CD14-positive monocyte (primary cell): ENCODE data around the gene KRT1. TPM values are rescaled to one million over a fixed set of nuclear protein-coding genes. Genes with fewer than 3 reads are reported as not detected.

Source experiments
- DNase-seq, 3 donors: peaks; one replicate each; pipeline ENCODE4 v3.0.0-alpha.2; 2011 to 2022
- H2AFZ ChIP-seq: 2 replicates; pipeline ENCODE4 v1.6.0; 2012; ENCODE audit warnings: mild to moderate bottlenecking, low read depth, low read length, inconsistent platforms; ENCODE audit not compliant: insufficient read depth, poor library complexity, severe bottlenecking
- H3K27ac ChIP-seq, 2 donors: 1 replicate in 1 of 2; 2 replicates in 1 of 2; pipeline ENCODE4 v1.5.1; 2012 to 2013; ENCODE audit warnings: low read length in 2 of 2, control low read depth in 1 of 2, inconsistent platforms in 1 of 2, low read depth in 1 of 2, mild to moderate bottlenecking in 1 of 2
- H3K27me3 ChIP-seq, 2 donors: one replicate each; pipeline versions ENCODE4 v1.6.0 to v1.6.1; 2011 to 2013; ENCODE audit warnings: low read length in 2 of 2; ENCODE audit not compliant: control insufficient read depth in 2 of 2, insufficient read depth in 2 of 2
- H3K36me3 ChIP-seq, 2 donors: replicated peaks in 1 of 2; 1 replicate in 1 of 2; 2 replicates in 1 of 2; pipeline versions ENCODE4 v1.5.1 to v1.6.1; 2012 to 2013; ENCODE audit warnings: low read length in 2 of 2, control low read depth in 1 of 2, inconsistent platforms in 1 of 2, mild to moderate bottlenecking in 1 of 2; ENCODE audit not compliant: insufficient read depth in 2 of 2, control insufficient read depth in 1 of 2
- H3K4me1 ChIP-seq, 2 donors: 1 replicate in 1 of 2; 2 replicates in 1 of 2; pipeline versions ENCODE4 v1.5.1 to v1.6.1; 2012 to 2013; ENCODE audit warnings: low read length in 2 of 2, control low read depth in 1 of 2, inconsistent platforms in 1 of 2, mild to moderate bottlenecking in 1 of 2, moderate library complexity in 1 of 2; ENCODE audit not compliant: insufficient read depth in 2 of 2, control insufficient read depth in 1 of 2
- H3K4me2 ChIP-seq: replicated peaks from 2 replicates; pipeline ENCODE3; 2012; ENCODE audit warnings: low read length, moderate library complexity, mild to moderate bottlenecking; ENCODE audit not compliant: poor library complexity, severe bottlenecking; ENCODE audit errors: extremely low read depth
- H3K4me3 ChIP-seq, 3 experiments: fragments of 200-600 bp in 1 of 3; sonication (generic) in 1 of 3; replicated peaks in 1 of 3; 1 replicate in 2 of 3; 2 replicates in 1 of 3; pipeline ENCODE4 v1.5.1; 2011 to 2013; ENCODE audit warnings: low read length in 3 of 3, mild to moderate bottlenecking in 3 of 3, control low read depth in 2 of 3, low read depth in 2 of 3, inconsistent platforms in 1 of 3, moderate library complexity in 1 of 3
- H3K79me2 ChIP-seq: 2 replicates; pipeline ENCODE4 v1.6.0; 2012; ENCODE audit warnings: mild to moderate bottlenecking, control low read depth, inconsistent platforms, low read length, moderate library complexity; ENCODE audit not compliant: insufficient read depth
- H3K9ac ChIP-seq: 2 replicates; pipeline ENCODE4 v1.6.0; 2017; ENCODE audit warnings: low read length, mild to moderate bottlenecking; ENCODE audit not compliant: insufficient read depth, poor library complexity, severe bottlenecking
- H3K9me3 ChIP-seq, 2 donors: replicated peaks in 1 of 2; 1 replicate in 1 of 2; 2 replicates in 1 of 2; pipeline versions ENCODE4 v1.5.1 to v1.6.1; 2012 to 2013; ENCODE audit warnings: low read length in 2 of 2, control low read depth in 1 of 2; ENCODE audit not compliant: control insufficient read depth in 1 of 2, insufficient read depth in 1 of 2
- H4K20me1 ChIP-seq: 2 replicates; pipeline ENCODE4 v1.6.0; 2012; ENCODE audit warnings: mild to moderate bottlenecking, low read length, control low read depth, moderate library complexity; ENCODE audit not compliant: insufficient read depth
- H3K27ac Mint-ChIP-seq, 7 donors: one replicate each; pipeline ENCODE4 v1.8.0; 2020; ENCODE audit warnings: mild to moderate bottlenecking in 7 of 7, mixed read lengths in 7 of 7, moderate library complexity in 6 of 7, inconsistent platforms in 2 of 7
- H3K27me3 Mint-ChIP-seq, 3 donors: one replicate each; pipeline ENCODE4 v1.8.0; 2021 to 2022; ENCODE audit warnings: low read depth in 3 of 3, mild to moderate bottlenecking in 3 of 3, mixed read lengths in 3 of 3, moderate library complexity in 3 of 3, inconsistent platforms in 1 of 3
- H3K36me3 Mint-ChIP-seq, 2 donors: one replicate each; pipeline ENCODE4 v1.8.0; 2020; ENCODE audit warnings: mixed read lengths in 2 of 2, inconsistent platforms in 1 of 2, mild to moderate bottlenecking in 1 of 2
- H3K4me1 Mint-ChIP-seq: one replicate; pipeline ENCODE4 v1.8.0; 2020; ENCODE audit warnings: mild to moderate bottlenecking, mixed read lengths
- H3K4me3 Mint-ChIP-seq, 2 donors: one replicate each; pipeline ENCODE4 v1.8.0; 2020; ENCODE audit warnings: mild to moderate bottlenecking in 2 of 2, mixed read lengths in 2 of 2, moderate library complexity in 1 of 2
- H3K9me3 Mint-ChIP-seq, 7 donors: one replicate each; pipeline ENCODE4 v1.8.0; 2020 to 2022; ENCODE audit warnings: mixed read lengths in 7 of 7, mild to moderate bottlenecking in 6 of 7, moderate library complexity in 6 of 7, inconsistent platforms in 2 of 7
- CTCF ChIP-seq: fragments of 200-600 bp; IDR thresholded peaks from one replicate; pipeline ENCODE4 v1.8.0; 2022; ENCODE audit warnings: antibody characterized with exemption, mild to moderate bottlenecking
- WGBS: methylation state at CpG from one replicate; pipeline ENCODE4 v1.1.5; 2013; ENCODE audit warnings: missing lambda C conversion rate; ENCODE audit not compliant: insufficient coverage; 5-methylcytosine and 5-hydroxymethylcytosine counted together
- intact Hi-C, 2 donors: fragments of 100-400 bp; cut with micrococcal nuclease; formaldehyde crosslinking; loops; one replicate each; pipeline versions ENCODE4 v1.15.0 to v1.15.1; 2023
- polyA plus RNA-seq, 3 donors: library from polyadenylated mRNA; depleted of rRNA in 1 of 3; unstranded in 2 of 3; stranded (reverse) in 1 of 3; fragments of 300-500 nt in 2 of 3; fragments of >200 nt in 1 of 3; fragmentation: Illumina TruSeq in 2 of 3; gene quantifications; 1 replicate in 2 of 3; 2 replicates in 1 of 3; pipeline ENCODE4 v1.2.3, GENCODE V29; 2012 to 2021

KRT1 gene
- polyA plus RNA-seq, 3 donors, result not detected

- H3K79me2 ChIP-seq, result no peaks in the 10 kb centered on the region
- no peak overlapping the region for H3K4me2 ChIP-seq
- intact Hi-C loops, result no loop called here
- peaks cover 35 to 53% (median 36%) of the 10 kb centered on the region in 3 donors for H3K27me3 Mint-ChIP-seq
- no peak for DNase-seq
- H4K20me1 ChIP-seq, result no peaks in the 10 kb centered on the region
- peaks cover 3 to 5% of the 10 kb centered on the region in 2 donors for H3K4me1 ChIP-seq
- no peak overlapping the region for H2AFZ ChIP-seq
- peaks cover 17 to 34% of the 10 kb centered on the region in 2 donors for H3K27me3 ChIP-seq
- no peak overlapping the region for H3K27ac Mint-ChIP-seq
- H3K36me3 ChIP-seq, result no peaks in the 10 kb centered on the region
- TF ChIP-seq CTCF, result no peak
- H3K4me3 ChIP-seq, result no peak overlapping the region
- H3K27ac ChIP-seq, result no peak overlapping the region
- H3K4me3 Mint-ChIP-seq, result no peak overlapping the region
- H3K9ac ChIP-seq, result no peak overlapping the region
- H3K4me1 Mint-ChIP-seq, result peaks cover 9% of the 10 kb centered on the region
- peaks cover 0 to 5% of the 10 kb centered on the region in 2 donors for H3K9me3 ChIP-seq
- peaks cover 0 to 3% (median 0%) of the 10 kb centered on the region in 7 donors for H3K9me3 Mint-ChIP-seq
- H3K36me3 Mint-ChIP-seq, result no peaks in the 10 kb centered on the region
These were observed 9.0 kb upstream of the KRT1 start for GRCh38 chr12:52689239-52689638.

GRCh38 chr12:52688481-52688880 lies 8.3 kb upstream of the KRT1 start:
- H3K9me3 Mint-ChIP-seq, result peaks cover 0 to 3% (median 0%) of the 10 kb centered on the region in 7 donors
- H3K27ac ChIP-seq, result no peak overlapping the region
- no peak for TF ChIP-seq CTCF
- no peak overlapping the region for H3K4me2 ChIP-seq
- H3K36me3 Mint-ChIP-seq, result no peaks in the 10 kb centered on the region
- H2AFZ ChIP-seq, result no peak overlapping the region
- H3K4me3 ChIP-seq, result no peak overlapping the region
- H3K27me3 ChIP-seq, result peaks cover 17 to 34% of the 10 kb centered on the region in 2 donors
- no peak overlapping the region for H3K27ac Mint-ChIP-seq
- peaks cover 35 to 53% (median 38%) of the 10 kb centered on the region in 3 donors for H3K27me3 Mint-ChIP-seq
- no peaks in the 10 kb centered on the region for H3K79me2 ChIP-seq
- H3K9ac ChIP-seq, result no peak overlapping the region
- intact Hi-C loops, result no loop called here
- peaks cover 9% of the 10 kb centered on the region for H3K4me1 Mint-ChIP-seq
- no peak overlapping the region for H3K4me3 Mint-ChIP-seq
- WGBS, result 80% methylated on average over 1 of the region's 2 CpGs
- H4K20me1 ChIP-seq, result no peaks in the 10 kb centered on the region
- peaks cover 0 to 5% of the 10 kb centered on the region in 2 donors for H3K9me3 ChIP-seq
- DNase-seq, result no peak
- peaks cover 3 to 5% of the 10 kb centered on the region in 2 donors for H3K4me1 ChIP-seq
- H3K36me3 ChIP-seq, result no peaks in the 10 kb centered on the region
